CD14-positive monocyte (primary cell): ENCODE results near the gene CD300A. TPM values are rescaled to one million over a fixed set of nuclear protein-coding genes. Genes with fewer than 3 reads are reported as not detected.

Experiments used
- DNase-seq, 3 donors: peaks; one replicate each; pipeline ENCODE4 v3.0.0-alpha.2; 2011 to 2022
- H2AFZ ChIP-seq: 2 replicates; pipeline ENCODE4 v1.6.0; 2012; ENCODE audit warnings: mild to moderate bottlenecking, low read depth, low read length, inconsistent platforms; ENCODE audit not compliant: insufficient read depth, poor library complexity, severe bottlenecking
- H3K27ac ChIP-seq, 2 donors: 1 replicate in 1 of 2; 2 replicates in 1 of 2; pipeline ENCODE4 v1.5.1; 2012 to 2013; ENCODE audit warnings: low read length in 2 of 2, control low read depth in 1 of 2, inconsistent platforms in 1 of 2, low read depth in 1 of 2, mild to moderate bottlenecking in 1 of 2
- H3K27me3 ChIP-seq, 2 donors: one replicate each; pipeline versions ENCODE4 v1.6.0 to v1.6.1; 2011 to 2013; ENCODE audit warnings: low read length in 2 of 2; ENCODE audit not compliant: control insufficient read depth in 2 of 2, insufficient read depth in 2 of 2
- H3K36me3 ChIP-seq, 2 donors: replicated peaks in 1 of 2; 1 replicate in 1 of 2; 2 replicates in 1 of 2; pipeline versions ENCODE4 v1.5.1 to v1.6.1; 2012 to 2013; ENCODE audit warnings: low read length in 2 of 2, control low read depth in 1 of 2, inconsistent platforms in 1 of 2, mild to moderate bottlenecking in 1 of 2; ENCODE audit not compliant: insufficient read depth in 2 of 2, control insufficient read depth in 1 of 2
- H3K4me1 ChIP-seq, 2 donors: 1 replicate in 1 of 2; 2 replicates in 1 of 2; pipeline versions ENCODE4 v1.5.1 to v1.6.1; 2012 to 2013; ENCODE audit warnings: low read length in 2 of 2, control low read depth in 1 of 2, inconsistent platforms in 1 of 2, mild to moderate bottlenecking in 1 of 2, moderate library complexity in 1 of 2; ENCODE audit not compliant: insufficient read depth in 2 of 2, control insufficient read depth in 1 of 2
- H3K4me2 ChIP-seq: replicated peaks from 2 replicates; pipeline ENCODE3; 2012; ENCODE audit warnings: low read length, moderate library complexity, mild to moderate bottlenecking; ENCODE audit not compliant: poor library complexity, severe bottlenecking; ENCODE audit errors: extremely low read depth
- H3K4me3 ChIP-seq, 3 experiments: fragments of 200-600 bp in 1 of 3; sonication (generic) in 1 of 3; replicated peaks in 1 of 3; 1 replicate in 2 of 3; 2 replicates in 1 of 3; pipeline ENCODE4 v1.5.1; 2011 to 2013; ENCODE audit warnings: low read length in 3 of 3, mild to moderate bottlenecking in 3 of 3, control low read depth in 2 of 3, low read depth in 2 of 3, inconsistent platforms in 1 of 3, moderate library complexity in 1 of 3
- H3K79me2 ChIP-seq: 2 replicates; pipeline ENCODE4 v1.6.0; 2012; ENCODE audit warnings: mild to moderate bottlenecking, control low read depth, inconsistent platforms, low read length, moderate library complexity; ENCODE audit not compliant: insufficient read depth
- H3K9ac ChIP-seq: 2 replicates; pipeline ENCODE4 v1.6.0; 2017; ENCODE audit warnings: low read length, mild to moderate bottlenecking; ENCODE audit not compliant: insufficient read depth, poor library complexity, severe bottlenecking
- H3K9me3 ChIP-seq, 2 donors: replicated peaks in 1 of 2; 1 replicate in 1 of 2; 2 replicates in 1 of 2; pipeline versions ENCODE4 v1.5.1 to v1.6.1; 2012 to 2013; ENCODE audit warnings: low read length in 2 of 2, control low read depth in 1 of 2; ENCODE audit not compliant: control insufficient read depth in 1 of 2, insufficient read depth in 1 of 2
- H4K20me1 ChIP-seq: 2 replicates; pipeline ENCODE4 v1.6.0; 2012; ENCODE audit warnings: mild to moderate bottlenecking, low read length, control low read depth, moderate library complexity; ENCODE audit not compliant: insufficient read depth
- H3K27ac Mint-ChIP-seq, 7 donors: one replicate each; pipeline ENCODE4 v1.8.0; 2020; ENCODE audit warnings: mild to moderate bottlenecking in 7 of 7, mixed read lengths in 7 of 7, moderate library complexity in 6 of 7, inconsistent platforms in 2 of 7
- H3K27me3 Mint-ChIP-seq, 3 donors: one replicate each; pipeline ENCODE4 v1.8.0; 2021 to 2022; ENCODE audit warnings: low read depth in 3 of 3, mild to moderate bottlenecking in 3 of 3, mixed read lengths in 3 of 3, moderate library complexity in 3 of 3, inconsistent platforms in 1 of 3
- H3K36me3 Mint-ChIP-seq, 2 donors: one replicate each; pipeline ENCODE4 v1.8.0; 2020; ENCODE audit warnings: mixed read lengths in 2 of 2, inconsistent platforms in 1 of 2, mild to moderate bottlenecking in 1 of 2
- H3K4me1 Mint-ChIP-seq: one replicate; pipeline ENCODE4 v1.8.0; 2020; ENCODE audit warnings: mild to moderate bottlenecking, mixed read lengths
- H3K4me3 Mint-ChIP-seq, 2 donors: one replicate each; pipeline ENCODE4 v1.8.0; 2020; ENCODE audit warnings: mild to moderate bottlenecking in 2 of 2, mixed read lengths in 2 of 2, moderate library complexity in 1 of 2
- H3K9me3 Mint-ChIP-seq, 7 donors: one replicate each; pipeline ENCODE4 v1.8.0; 2020 to 2022; ENCODE audit warnings: mixed read lengths in 7 of 7, mild to moderate bottlenecking in 6 of 7, moderate library complexity in 6 of 7, inconsistent platforms in 2 of 7
- CTCF ChIP-seq: fragments of 200-600 bp; IDR thresholded peaks from one replicate; pipeline ENCODE4 v1.8.0; 2022; ENCODE audit warnings: antibody characterized with exemption, mild to moderate bottlenecking
- WGBS: methylation state at CpG from one replicate; pipeline ENCODE4 v1.1.5; 2013; ENCODE audit warnings: missing lambda C conversion rate; ENCODE audit not compliant: insufficient coverage; 5-methylcytosine and 5-hydroxymethylcytosine counted together
- intact Hi-C, 2 donors: fragments of 100-400 bp; cut with micrococcal nuclease; formaldehyde crosslinking; loops; one replicate each; pipeline versions ENCODE4 v1.15.0 to v1.15.1; 2023
- polyA plus RNA-seq, 3 donors: library from polyadenylated mRNA; depleted of rRNA in 1 of 3; unstranded in 2 of 3; stranded (reverse) in 1 of 3; fragments of 300-500 nt in 2 of 3; fragments of >200 nt in 1 of 3; fragmentation: Illumina TruSeq in 2 of 3; gene quantifications; 1 replicate in 2 of 3; 2 replicates in 1 of 3; pipeline ENCODE4 v1.2.3, GENCODE V29; 2012 to 2021

The CD300A gene
- polyA plus RNA-seq, 3 donors = 173 to 222 (median 212) TPM

- intact Hi-C loops = loop anchor here (5.0 kb wide), 3 partner anchors 33 to 113 kb away; partner anchors contain the start of gene CD300LB (in 1 of the 2)
Observed at GRCh38 chr17:74490716-74491115, 24.3 kb downstream of the CD300A start.

GRCh38 chr17:74491626-74492025 lies 25.2 kb downstream of the CD300A start:
- intact Hi-C loops = loop anchor here (2.0 to 5.0 kb wide), 5 partner anchors 25 to 114 kb away; partner anchors contain the start of genes CD300A (in 1 of the 2) and CD300LB (in 1 of the 2)
- peak overlapping the region in 6 of 7 donors; percentile 53 to 91 (median 82) for H3K27ac Mint-ChIP-seq

More at GRCh38 chr17:74490716-74491115, 24.3 kb downstream of the CD300A start:
- Histone ChIP-seq H3K79me2 (no peaks in the 10 kb centered on the region), H3K9ac (no peak overlapping the region), H2AFZ (no peak overlapping the region), H3K36me3 (peaks cover 11 to 27% of the 10 kb centered on the region in 2 donors), H4K20me1 (peaks cover 3% of the 10 kb centered on the region), H3K4me2 (no peak overlapping the region), H3K4me1 (peaks cover 13 to 26% of the 10 kb centered on the region in 2 donors), H3K27me3 (no peaks in the 10 kb centered on the region), H3K9me3 (no peaks in the 10 kb centered on the region), H3K4me3 (no peak overlapping the region), H3K27ac (no peak overlapping the region)
- H3K9me3 Mint-ChIP-seq = peaks cover 0 to 3% (median 0%) of the 10 kb centered on the region in 7 donors
- H3K4me1 Mint-ChIP-seq = peaks cover 24% of the 10 kb centered on the region
- no peak overlapping the region for H3K27ac Mint-ChIP-seq
- no peak overlapping the region for H3K4me3 Mint-ChIP-seq
- H3K36me3 Mint-ChIP-seq = peaks cover 39 to 40% of the 10 kb centered on the region in 2 donors
- DNase-seq = no peak
- peaks cover 0 to 5% (median 1%) of the 10 kb centered on the region in 3 donors for H3K27me3 Mint-ChIP-seq
- WGBS = 95% methylated on average over 7 of the region's 9 CpGs
- TF ChIP-seq CTCF = no peak

More at GRCh38 chr17:74491626-74492025, 25.2 kb downstream of the CD300A start:
- Mint-ChIP-seq H3K9me3 (peaks cover 0 to 3% (median 0%) of the 10 kb centered on the region in 7 donors), H3K4me3 (no peak overlapping the region), H3K27me3 (peaks cover 0 to 5% (median 1%) of the 10 kb centered on the region in 3 donors), H3K36me3 (peaks cover 30 to 31% of the 10 kb centered on the region in 2 donors), H3K4me1 (peaks cover 30% of the 10 kb centered on the region)
- Histone ChIP-seq H3K4me2 (no peak overlapping the region), H4K20me1 (no peaks in the 10 kb centered on the region), H3K4me1 (peaks cover 17 to 32% of the 10 kb centered on the region in 2 donors), H3K36me3 (peaks cover 5 to 18% of the 10 kb centered on the region in 2 donors), H3K79me2 (no peaks in the 10 kb centered on the region), H3K27ac (no peak overlapping the region), H3K9ac (no peak overlapping the region), H3K27me3 (no peaks in the 10 kb centered on the region), H2AFZ (no peak overlapping the region), H3K4me3 (no peak overlapping the region), H3K9me3 (no peaks in the 10 kb centered on the region)
- WGBS = no CpG with 5 or more reads among the region's 7 CpGs
- TF ChIP-seq CTCF = no peak
- peak; percentile 49 to 75 (median 54) for DNase-seq
